OCI-LY1 (cell line): Measurements from ENCODE around the gene HAT1.
A peak's percentile ranks its signal among the peaks of the same experiment; 100 is the strongest.

Experiments
- H2AFZ ChIP-seq: fragments of 200-600 bp; sonication (generic), shearing (Covaris generic); 2 replicates; pipeline ENCODE4 v1.6.0; 2014; ENCODE audit warnings: antibody characterized with exemption, mild to moderate bottlenecking, low read length
- H3F3A ChIP-seq: fragments of 200-600 bp; sonication (generic), shearing (Covaris generic); 2 replicates; pipeline ENCODE4 v1.6.0; 2014; ENCODE audit warnings: mild to moderate bottlenecking, antibody characterized with exemption, low read length, moderate library complexity; ENCODE audit not compliant: insufficient read depth
- H3K27ac ChIP-seq: fragments of 200-600 bp; sonication (generic); 2 replicates; pipeline ENCODE4 v1.5.1; 2014; ENCODE audit warnings: low read length, mixed run types, mild to moderate bottlenecking, low read depth; ENCODE audit not compliant: poor library complexity, severe bottlenecking
- H3K27me3 ChIP-seq: fragments of 200-600 bp; sonication (generic); 2 replicates; pipeline ENCODE4 v1.6.0; 2014; ENCODE audit warnings: antibody characterized with exemption, mild to moderate bottlenecking, low read length, moderate library complexity; ENCODE audit not compliant: insufficient read depth
- H3K36me3 ChIP-seq: fragments of 200-600 bp; sonication (generic); 2 replicates; pipeline ENCODE4 v1.6.1; 2014; ENCODE audit warnings: mild to moderate bottlenecking, antibody characterized with exemption, low read length, moderate library complexity, mixed read lengths; ENCODE audit not compliant: insufficient read depth
- H3K4me1 ChIP-seq: fragments of 200-600 bp; sonication (generic); 2 replicates; pipeline ENCODE4 v1.5.1; 2014; ENCODE audit warnings: mild to moderate bottlenecking, low read length, moderate library complexity; ENCODE audit not compliant: insufficient read depth, severe bottlenecking
- H3K4me2 ChIP-seq: fragments of 200-600 bp; sonication (generic), shearing (Covaris generic); 2 replicates; pipeline ENCODE4 v1.6.1; 2014; ENCODE audit warnings: low read length
- H3K4me3 ChIP-seq: fragments of 200-600 bp; sonication (generic); 2 replicates; pipeline ENCODE4 v1.5.1; 2014; ENCODE audit warnings: low read length, low read depth, mild to moderate bottlenecking, mixed read lengths; ENCODE audit not compliant: poor library complexity, severe bottlenecking
- H3K79me2 ChIP-seq: fragments of 200-600 bp; shearing (Covaris generic); 2 replicates; pipeline ENCODE4 v1.6.1; 2016; ENCODE audit warnings: mixed run types, low read length, mixed read lengths; ENCODE audit not compliant: insufficient read depth
- H3K9ac ChIP-seq: fragments of 200-600 bp; sonication (generic), shearing (Covaris generic); 2 replicates; pipeline ENCODE4 v1.6.1; 2014; ENCODE audit warnings: mild to moderate bottlenecking, low read length, mixed read lengths
- H3K9me2 ChIP-seq: fragments of 200-600 bp; sonication (generic), shearing (Covaris generic); 2 replicates; pipeline ENCODE4 v1.6.1; 2014; ENCODE audit warnings: low read depth, mild to moderate bottlenecking, low read length, mixed read lengths
- H3K9me3 ChIP-seq: fragments of 200-600 bp; shearing (Covaris generic); 2 replicates; pipeline ENCODE4 v1.6.1; 2014; ENCODE audit warnings: low read length, mixed read lengths
- H4K20me1 ChIP-seq: fragments of 200-600 bp; sonication (generic), shearing (Covaris generic); 2 replicates; pipeline ENCODE4 v1.6.0; 2016; ENCODE audit warnings: mild to moderate bottlenecking, low read length; ENCODE audit not compliant: insufficient read depth
- CTCF ChIP-seq: fragments of 200-600 bp; sonication (generic), shearing (Covaris generic); IDR thresholded peaks from 2 replicates; pipeline ENCODE4 v1.5.1; 2017; ENCODE audit warnings: mild to moderate bottlenecking, antibody characterized with exemption, low read length, moderate library complexity, mixed read lengths
- EZH2 ChIP-seq: fragments of 200-600 bp; sonication (generic), shearing (Covaris generic); IDR thresholded peaks from 2 replicates; pipeline ENCODE4 v1.8.0; 2017; ENCODE audit warnings: borderline replicate concordance, mixed run types, mild to moderate bottlenecking, antibody characterized with exemption, low read length, moderate library complexity, mixed read lengths

Gene HAT1

GRCh38 chr2:171923206-171923605 is 945 bp downstream of the HAT1 start:
- Histone ChIP-seq H3K27me3 (no peaks in the 10 kb centered on the region), H3K27ac (peak overlapping the region; percentile 45), H3K9me3 (no peaks in the 10 kb centered on the region), H3K36me3 (peaks cover 29% of the 10 kb centered on the region), H4K20me1 (no peaks in the 10 kb centered on the region), H3K9ac (peak overlapping the region; percentile 86), H3K79me2 (peaks cover 26% of the 10 kb centered on the region), H3K4me2 (peak overlapping the region; percentile 89), H3F3A (no peaks in the 10 kb centered on the region), H2AFZ (no peak overlapping the region), H3K4me3 (peak overlapping the region; percentile 86), H3K9me2 (no peaks in the 10 kb centered on the region), H3K4me1 (peaks cover 28% of the 10 kb centered on the region)
- TF ChIP-seq EZH2 (no peak), CTCF (no peak)

GRCh38 chr2:171924170-171924942 is 2.1 kb downstream of the HAT1 start:
- no peak overlapping the region for H3K4me3 ChIP-seq
- no peak overlapping the region for H2AFZ ChIP-seq
- no peaks in the 10 kb centered on the region for H4K20me1 ChIP-seq
- no peak for TF ChIP-seq EZH2
- no peak for TF ChIP-seq CTCF
- no peak overlapping the region for H3K27ac ChIP-seq
- no peaks in the 10 kb centered on the region for H3K27me3 ChIP-seq
- H3F3A ChIP-seq, result no peaks in the 10 kb centered on the region
- H3K9me3 ChIP-seq, result no peaks in the 10 kb centered on the region
- peaks cover 28% of the 10 kb centered on the region for H3K4me1 ChIP-seq
- peaks cover 35% of the 10 kb centered on the region for H3K79me2 ChIP-seq
- no peaks in the 10 kb centered on the region for H3K9me2 ChIP-seq
- peak overlapping the region; percentile 89; the same call in 1 of the 2 replicates for H3K4me2 ChIP-seq
- H3K9ac ChIP-seq, result no peak overlapping the region; the same call in 1 of the 2 replicates
- H3K36me3 ChIP-seq, result peaks cover 41% of the 10 kb centered on the region

GRCh38 chr2:171930385-171930784 is 8.1 kb downstream of the HAT1 start:
- Histone ChIP-seq H2AFZ (no peak overlapping the region), H3F3A (no peaks in the 10 kb centered on the region)
- TF ChIP-seq EZH2 (no peak), CTCF (no peak)

More at GRCh38 chr2:171930385-171930784, 8.1 kb downstream of the HAT1 start:
- Histone ChIP-seq H4K20me1 (no peaks in the 10 kb centered on the region), H3K4me3 (no peak overlapping the region), H3K4me1 (no peaks in the 10 kb centered on the region), H3K79me2 (peaks cover 56% of the 10 kb centered on the region), H3K27me3 (no peaks in the 10 kb centered on the region), H3K27ac (no peak overlapping the region), H3K9me2 (no peaks in the 10 kb centered on the region), H3K9me3 (no peaks in the 10 kb centered on the region), H3K9ac (no peak overlapping the region), H3K4me2 (no peak overlapping the region), H3K36me3 (peaks cover 76% of the 10 kb centered on the region)
